A549 treated with GW870086 at 1 μM for 4 hours (cell line): ENCODE data around the gene OR6C3. TPM values are rescaled to one million over a fixed set of nuclear protein-coding genes. Genes with fewer than 3 reads are reported as not detected.

Experiments
- total RNA-seq: library from RNA; stranded (reverse); fragments of 200-300 nt; extraction: Qiagen RNA extraction; gene quantifications from 5 replicates; pipeline ENCODE4 v1.2.3, GENCODE V29; 2022; ENCODE audit warnings: low read depth

OR6C3 gene
- not detected in 5 replicates for total RNA-seq

GRCh38 chr12:55330446-55330845, at the start of gene OR6C3:
Gene OR6C3 (plus strand): TSS chr12:55330746. CDS start chr12:55331701, 955 bp downstream.

DNA sequence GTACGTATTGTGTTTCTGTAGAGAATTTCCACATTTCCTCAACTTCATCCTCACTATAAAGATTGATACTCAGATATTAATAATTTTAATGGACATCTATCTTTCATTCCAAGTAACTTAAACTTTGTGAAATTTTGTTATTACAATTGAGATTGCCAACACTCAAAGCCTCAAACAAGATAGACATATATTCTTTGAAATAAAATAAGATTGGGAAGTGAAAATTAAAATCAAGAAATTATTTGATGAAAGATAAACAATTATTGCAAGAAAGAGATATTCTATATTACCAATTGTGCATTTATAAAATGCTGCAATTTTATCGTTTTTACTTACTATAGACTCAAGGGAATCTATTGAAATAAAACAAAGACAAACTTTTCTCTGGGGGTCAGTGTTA, 34.1 kb upstream of the OR6C3 start, which contains the start of gene OR6C6:
OR6C6 (minus strand) TSS at position 101 of the 400 bp plus-strand sequence. CDS start 1,337 bp downstream, outside the sequence.

GRCh38 chr12:55314043-55314442, 16.5 kb upstream of the OR6C3 start, which contains the start of gene OR6C1:
Gene OR6C1 (plus strand): TSS chr12:55314343. CDS start chr12:55320600, 6,257 bp downstream.

GRCh38 chr12:55362675-55363074, 32.1 kb downstream of the OR6C3 start, which contains the start of gene OR6C75:
Gene OR6C75 (plus strand): TSS chr12:55362975. CDS start chr12:55365111, 2,136 bp downstream.

Other genes starting within 250 kb of the OR6C3 start
- gene OR9K2, start 204.3 kb upstream of the OR6C3 start, total RNA-seq: not detected in 5 replicates
- not detected in 5 replicates for gene OR10A7, start 109.7 kb upstream of the OR6C3 start, total RNA-seq
- not detected in 5 replicates for gene OR6C74, start 86.1 kb upstream of the OR6C3 start, total RNA-seq
- not detected in 5 replicates for gene OR6C6, start 34.2 kb upstream of the OR6C3 start, total RNA-seq
- gene OR6C1, start 16.4 kb upstream of the OR6C3 start, total RNA-seq: not detected in 5 replicates
- not detected in 5 replicates for gene OR6C75, start 32.2 kb downstream of the OR6C3 start, total RNA-seq
- gene OR6C65, start 69.8 kb downstream of the OR6C3 start, total RNA-seq: not detected in 5 replicates
- gene OR6C76, start 95.5 kb downstream of the OR6C3 start, total RNA-seq: not detected in 5 replicates
- not detected in 5 replicates for gene OR6C2, start 113.3 kb downstream of the OR6C3 start, total RNA-seq
- gene OR6C70, start 139.4 kb downstream of the OR6C3 start, total RNA-seq: not detected in 5 replicates
- not detected in 5 replicates for gene OR6C68, start 161.6 kb downstream of the OR6C3 start, total RNA-seq
- gene OR6C4, start 218.9 kb downstream of the OR6C3 start, total RNA-seq: not detected in 5 replicates
- gene OR2AP1, start 241.7 kb downstream of the OR6C3 start, total RNA-seq: not detected in 5 replicates